HG02938 (cell line): ENCODE measurements around the gene S100A7.
"Not testable (repeated sequence)": the region's sequence is repeated elsewhere in the genome, so short reads cannot be mapped to it uniquely, and the experiment has no call there.

Experiments
- ATAC-seq: cut with Tn5 transposase; IDR thresholded peaks from one replicate; pipeline ENCODE4 v1.9.1; 2021; ENCODE audit warnings: mild to moderate bottlenecking, moderate library complexity; ENCODE audit not compliant: unreplicated experiment

The S100A7 gene

GRCh38 chr1:153431928-153432327 is 28.5 kb downstream of the S100A7 start:
- ATAC-seq: no peak

DNA sequence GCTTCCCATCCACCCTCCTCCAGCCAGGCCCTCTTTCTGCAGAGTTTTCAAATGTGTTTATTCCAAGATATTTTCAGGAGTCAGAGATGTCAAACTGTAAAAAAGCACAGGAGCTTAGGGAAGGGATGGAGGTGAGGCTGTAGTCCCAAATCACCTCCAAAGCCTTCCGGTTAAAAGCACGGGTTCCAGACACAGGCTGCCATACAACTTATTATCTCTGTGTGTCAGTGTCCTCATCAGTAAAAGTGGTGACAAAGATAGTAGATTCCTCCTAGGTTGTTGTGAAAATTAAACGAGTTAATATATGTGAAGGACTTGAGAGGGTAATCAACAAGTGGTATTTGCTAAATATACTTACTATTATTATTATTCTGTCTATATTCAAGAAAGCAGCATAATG is 29.0 kb downstream of the S100A7 start:
- no peak for ATAC-seq

GRCh38 chr1:153431002-153431401 is 29.4 kb downstream of the S100A7 start:
- no peak for ATAC-seq

- ATAC-seq: no peak
Measured at GRCh38 chr1:153430561-153430960, 29.9 kb downstream of the S100A7 start.

GRCh38 chr1:153430166-153430553 is 30.3 kb downstream of the S100A7 start:
- no peak for ATAC-seq

GRCh38 chr1:153429266-153430165 is 30.9 kb downstream of the S100A7 start:
- no peak for ATAC-seq

GRCh38 chr1:153428791-153429190 is 31.7 kb downstream of the S100A7 start:
- ATAC-seq: no peak

DNA sequence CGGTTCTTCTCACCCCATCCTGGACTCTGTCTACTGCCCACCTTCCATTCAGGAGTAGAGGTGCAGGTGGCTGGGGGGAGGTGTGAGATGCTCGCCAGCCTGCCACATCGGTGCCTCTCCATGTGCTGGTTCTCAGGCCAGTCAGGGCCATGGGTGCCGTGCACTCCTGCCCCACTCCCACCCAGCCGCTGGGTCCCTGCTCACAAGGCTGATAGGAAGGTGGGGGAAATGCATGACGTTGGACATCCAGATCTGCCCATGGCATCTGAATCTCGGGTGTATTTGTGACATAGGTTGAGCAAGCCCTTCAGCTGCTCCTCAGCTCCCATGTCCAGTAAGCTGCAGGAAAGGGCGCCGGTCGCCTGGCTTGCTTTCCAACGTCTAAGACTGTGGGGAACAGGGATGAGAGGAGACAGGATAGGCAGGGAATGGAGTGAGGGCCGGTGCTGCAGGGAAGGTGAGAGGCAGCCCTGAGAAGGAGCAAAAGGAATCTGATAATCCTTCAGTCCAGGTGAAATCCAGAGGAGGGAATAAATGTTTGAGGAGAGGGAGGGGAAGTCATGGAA is 32.3 kb downstream of the S100A7 start:
- no peak for ATAC-seq

DNA sequence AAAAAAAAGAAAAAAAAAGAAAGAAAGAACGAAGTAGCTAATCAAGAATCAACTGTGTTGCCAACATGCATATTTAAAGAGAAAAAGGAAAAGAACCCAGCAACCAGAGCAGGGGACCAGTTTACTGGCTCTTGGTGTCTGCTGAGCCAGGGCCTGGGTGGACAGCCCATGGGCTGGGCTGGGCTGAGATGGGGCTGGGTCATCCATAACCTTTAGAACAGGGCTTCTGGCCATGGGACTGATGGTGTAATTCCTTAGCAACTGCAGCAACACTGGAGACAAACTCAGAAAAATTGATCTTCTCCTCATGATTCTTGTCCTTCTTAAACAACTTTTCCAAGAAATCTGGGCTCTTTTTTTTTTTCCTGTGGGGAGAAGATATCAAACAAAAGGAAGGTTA is 33.6 kb downstream of the S100A7 start:
- no peak for ATAC-seq

DNA sequence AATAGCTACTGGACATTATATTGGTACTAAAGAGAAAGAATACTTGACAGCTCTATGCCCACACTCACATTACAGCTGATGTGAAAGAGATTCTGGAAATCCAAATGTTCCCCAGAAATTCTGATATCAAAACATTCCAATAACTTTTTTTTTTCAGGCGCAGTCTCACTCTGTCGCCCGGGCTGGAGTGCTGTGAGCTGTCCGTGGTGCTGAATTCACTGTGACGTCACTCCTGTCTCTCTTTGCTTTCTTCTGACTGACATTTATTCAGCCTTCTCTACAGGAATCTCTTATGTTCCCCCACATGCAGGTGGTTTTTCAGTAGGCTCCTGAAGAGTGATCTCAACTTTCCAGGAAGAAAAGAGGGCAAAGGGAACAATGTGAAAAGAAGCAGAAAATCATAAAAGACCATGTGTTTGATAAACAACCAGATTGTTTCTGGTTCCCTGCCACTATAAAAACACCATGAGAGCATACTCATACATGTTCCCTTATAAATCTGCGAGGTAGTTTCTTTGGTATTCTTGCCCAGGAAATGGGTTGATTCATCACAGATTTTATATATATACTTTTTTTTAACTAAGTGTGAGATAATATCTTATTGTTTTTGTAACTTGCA is 37.9 kb downstream of the S100A7 start:
- ATAC-seq: no peak

- no peak for ATAC-seq
Measured at GRCh38 chr1:153420306-153420705, 40.1 kb downstream of the S100A7 start.

DNA sequence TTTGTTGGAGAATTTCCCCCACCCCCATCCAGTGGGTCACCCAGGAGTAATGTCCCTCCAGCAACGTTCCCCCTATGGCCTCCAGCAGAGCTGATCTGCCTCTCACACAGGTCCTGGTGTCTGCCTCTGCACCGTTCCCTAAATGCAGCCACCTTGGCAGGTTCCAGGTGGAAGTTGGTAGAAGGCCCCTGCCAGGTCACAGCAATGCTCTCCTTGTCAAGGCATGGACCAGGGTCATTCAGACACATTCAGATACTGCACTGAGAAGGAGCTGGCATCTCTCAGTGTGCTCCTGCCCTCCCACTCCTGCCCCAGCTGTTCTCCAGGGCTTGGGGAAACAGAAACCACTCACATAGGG is 41.0 kb downstream of the S100A7 start:
- not testable (repeated sequence) for ATAC-seq

DNA sequence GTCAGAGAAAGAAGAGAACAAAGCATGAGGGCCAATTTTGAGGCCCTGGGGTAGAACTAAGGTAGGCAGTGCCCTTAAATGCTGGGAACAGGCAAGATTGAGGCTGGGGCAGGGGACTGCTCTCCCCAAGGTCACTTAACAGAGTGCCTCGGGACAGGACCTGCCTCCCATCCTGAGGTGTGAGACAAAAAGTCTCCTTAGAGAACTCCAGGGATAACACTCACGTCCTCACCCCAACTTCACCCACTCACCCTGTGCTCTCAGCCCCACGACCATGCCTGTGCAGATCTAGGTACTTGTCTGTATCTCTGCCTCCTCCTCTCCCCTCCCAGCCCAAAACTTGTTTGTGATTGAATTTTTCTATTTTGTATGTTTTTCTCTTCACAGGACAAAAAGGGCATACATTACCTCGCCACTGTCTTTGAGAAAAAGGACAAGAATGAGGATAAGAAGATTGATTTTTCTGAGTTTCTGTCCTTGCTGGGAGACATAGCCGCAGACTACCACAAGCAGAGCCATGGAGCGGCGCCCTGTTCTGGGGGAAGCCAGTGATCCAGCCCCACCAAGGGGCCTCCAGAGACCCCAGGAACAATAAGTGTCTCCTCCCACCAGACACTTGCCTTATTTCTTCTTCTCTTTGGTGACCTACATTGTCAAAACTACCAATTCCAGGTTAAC is 41.6 kb downstream of the S100A7 start:
- not testable (repeated sequence) for ATAC-seq

GRCh38 chr1:153417136-153417888 is 43.1 kb downstream of the S100A7 start:
- no peak for ATAC-seq

- no peak for ATAC-seq
Measured at GRCh38 chr1:153415850-153416570, 44.4 kb downstream of the S100A7 start, which contains the start of gene S100A7A. Gene S100A7A (plus strand): TSS chr1:153416520. CDS start chr1:153418083, 1,563 bp downstream.

DNA sequence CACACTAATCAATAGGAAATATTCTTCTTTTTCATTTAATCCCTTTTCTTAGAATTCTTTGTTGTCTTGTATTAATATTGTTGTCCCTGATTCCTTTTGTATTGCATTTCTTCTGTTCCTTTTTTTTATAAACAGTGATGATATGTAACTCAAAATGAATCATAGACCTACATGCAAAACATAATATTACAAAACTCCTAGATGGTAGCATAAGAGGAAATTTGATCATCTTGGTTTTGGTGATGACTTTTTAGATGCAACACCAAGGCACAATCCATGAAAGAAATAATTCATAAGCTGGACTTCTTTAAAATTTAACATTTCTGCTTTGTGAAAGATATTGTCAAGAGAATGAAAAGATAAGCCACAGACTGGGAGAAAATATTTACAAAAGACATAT is 46.5 kb downstream of the S100A7 start:
- ATAC-seq: not testable (repeated sequence)
